ENCODE measurements around the gene NF2. TPM values are rescaled to one million over a fixed set of nuclear protein-coding genes. Genes with fewer than 3 reads are reported as not detected.

NF2 gene
- total and polyA plus RNA-seq, 2 of the 8 experiments (the other 6 are each of a cell fraction or from before 2014, with no cell fraction given) = 17.6 to 53.6 TPM

GRCh38 chr22:29609139-29609538, 5.7 kb downstream of the NF2 start:
- Histone ChIP-seq H2AK5ac (ENCODE audit: low read depth, low read length) (no peak overlapping the region), H3K27me3 (replicated peaks in 1 of 4; ENCODE audit: control insufficient read depth in 3 of 4, extremely low read depth in 1 of 4, insufficient read depth in 3 of 4, low read length in 3 of 4) (no peaks in the 10 kb centered on the region), H4K8ac (ENCODE audit: extremely low read depth, insufficient read depth, low read length) (no peak overlapping the region), H2BK120ac (replicated peaks; ENCODE audit: low read depth, low read length) (no peak overlapping the region), H4K5ac (ENCODE audit: insufficient read length, low read depth, low read length) (no peak overlapping the region), H3K23me2 (ENCODE audit: low read depth, low read length) (no peaks in the 10 kb centered on the region), H3K9ac (replicated peaks in 1 of 4; ENCODE audit: extremely low read depth in 1 of 4, low read depth in 3 of 4, low read length in 3 of 4) (no peak overlapping the region), H3K9me3 (ENCODE audit: insufficient read depth in 2 of 2, low read depth in 1 of 2, low read length in 1 of 2) (no peaks in the 10 kb centered on the region), H3K4me3 (ENCODE audit: extremely low read depth in 1 of 4, insufficient read depth in 2 of 4, low read depth in 3 of 4, low read length in 4 of 4) (no peak overlapping the region), H3K23ac (ENCODE audit: insufficient read length) (no peak overlapping the region), H3K4ac (replicated peaks; ENCODE audit: insufficient read length, low read depth, low read length) (no peak overlapping the region), H3K79me2 (ENCODE audit: control insufficient read depth in 1 of 2, insufficient read depth in 2 of 2, low read length in 2 of 2) (peaks cover 2 to 31% of the 10 kb centered on the region in 2 experiments), H2BK15ac (ENCODE audit: low read length) (no peak overlapping the region), H4K91ac (replicated peaks; ENCODE audit: insufficient read length, low read length) (no peak overlapping the region), H3K27ac (ENCODE audit: low read depth, low read length) (no peak overlapping the region), H4K20me1 (replicated peaks in 1 of 2; ENCODE audit: control insufficient read depth in 1 of 2, insufficient read depth in 2 of 2, low read length in 2 of 2) (peaks cover 0 to 3% of the 10 kb centered on the region in 2 experiments), H2BK12ac (ENCODE audit: low read depth, low read length) (no peak overlapping the region), H2BK5ac (ENCODE audit: low read depth, low read length) (no peak overlapping the region), H3K36me3 (ENCODE audit: control insufficient read depth in 2 of 4, insufficient read depth in 4 of 4, low read length in 3 of 4) (no peaks in the 10 kb centered on the region), H3K79me1 (ENCODE audit: low read depth, low read length) (no peaks in the 10 kb centered on the region; the same call in none of the 2 replicates), H2AFZ (ENCODE audit: low read length) (no peak overlapping the region), H3K56ac (replicated peaks; ENCODE audit: insufficient read length, low read depth, low read length) (no peak overlapping the region), H2BK20ac (ENCODE audit: low read length) (no peak overlapping the region), H3K4me2 (ENCODE audit: insufficient read depth in 1 of 2, low read depth in 2 of 2, low read length in 2 of 2) (no peak overlapping the region), H3K4me1 (replicated peaks in 1 of 4; ENCODE audit: control insufficient read depth in 3 of 4, insufficient read depth in 4 of 4, low read length in 3 of 4) (peaks cover 3 to 10% (median 4%) of the 10 kb centered on the region in 4 experiments; a peak in 5 of 7 replicates), H3K18ac (ENCODE audit: extremely low read depth, low read length) (no peak overlapping the region), H3K14ac (ENCODE audit: insufficient read length) (no peak overlapping the region)
- no peak for DNase-seq (ENCODE audit: low read depth in 1 of 2, low spot score in 2 of 2)
- ChIA-PET CTCF (ENCODE audit: partially characterized antibody) (interaction anchor here (0.6 to 1.9 kb wide), 11 partner anchors 9 to 109 kb away, joined by 3 to 11 read pairs (median 3); no protein-coding TSS in a partner anchor), POLR2A (ENCODE audit: partially characterized antibody) (interaction anchor here (1.8 kb wide), 1 partner anchor 29 kb away, joined by 4 read pairs; the partner anchor contains the start of gene NIPSNAP1)
- FAIRE-seq = peak; percentile 60
- 44% methylated on average over 2 of the region's 2 CpGs; no CpG with 5 or more reads in 1 of the 2 experiments for WGBS, 2 experiments (ENCODE audit: extremely low coverage in 1 of 2, insufficient coverage in 1 of 2, insufficient read length in 1 of 2, insufficient replicate concordance in 2 of 2, low coverage in 1 of 2, low lambda C conversion rate in 2 of 2, missing lambda C conversion rate in 1 of 2)
- TF ChIP-seq CBX5 (IDR thresholded peaks at IDR 0.05; ENCODE audit: low read depth, low read length) = no peak
- TF ChIP-seq RAD21 (IDR thresholded peaks at IDR 0.05 in 1 of 2, conservative IDR thresholded peaks at IDR 0.05 in 1 of 2; ENCODE audit: low read depth in 2 of 2, low read length in 2 of 2) = peak; percentile 50 to 54
- TF ChIP-seq CTCF (IDR thresholded peaks at IDR 0.05; ENCODE audit: control extremely low read depth in 1 of 3, insufficient read depth in 1 of 3, low read depth in 1 of 3, low read length in 3 of 3) = peak; percentile 16 to 76 (median 52)
- no peak for TF ChIP-seq NANOG (IDR thresholded peaks at IDR 0.05; ENCODE audit: insufficient read depth, low read depth, low read length, poor library complexity, severe bottlenecking)
- no peak for TF ChIP-seq HDAC2 (IDR thresholded peaks at IDR 0.05; ENCODE audit: borderline replicate concordance in 1 of 2, low read depth in 2 of 2, low read length in 2 of 2)
- TF ChIP-seq CEBPB (IDR thresholded peaks at IDR 0.05; ENCODE audit: low read depth, low read length) = no peak
- TF ChIP-seq POU5F1 (IDR thresholded peaks at IDR 0.05; ENCODE audit: low read depth, low read length) = no peak
- TF ChIP-seq SIRT6 (IDR thresholded peaks at IDR 0.05; ENCODE audit: low read length) = no peak
- TF ChIP-seq KDM1A (IDR thresholded peaks at IDR 0.05; ENCODE audit: borderline replicate concordance, low read length) = no peak
- TF ChIP-seq MAFK (IDR thresholded peaks at IDR 0.05; ENCODE audit: low read depth, low read length) = no peak
- TF ChIP-seq GTF2F1 (IDR thresholded peaks at IDR 0.05; ENCODE audit: borderline replicate concordance, low read depth, low read length) = no peak
